ENCODE data around the gene AKAP1. TPM values are rescaled to one million over a fixed set of nuclear protein-coding genes. Genes with fewer than 3 reads are reported as not detected.
A peak's percentile ranks its signal among the peaks of the same experiment; 100 is the strongest.
"Not testable (repeated sequence)": the region's sequence is repeated elsewhere in the genome, so short reads cannot be mapped to it uniquely, and the experiment has no call there.

The AKAP1 gene
- total RNA-seq, 2 donors from 2014 or later = 128 to 139 TPM

GRCh38 chr17:57097832-57098421 lies 12.9 kb downstream of the AKAP1 start:
- Histone ChIP-seq H3K27ac (peak overlapping the region; percentile 5), H3K4me1 (peaks cover 3% of the 10 kb centered on the region), H3K9ac (ENCODE audit: low read depth in 2 of 2, low read length in 2 of 2) (no peak overlapping the region), H3K27me3 (no peaks in the 10 kb centered on the region), H3K9me3 (no peaks in the 10 kb centered on the region), H3K36me3 (no peaks in the 10 kb centered on the region), H3K4me3 (no peak overlapping the region)
- no peak for DNase-seq
- intact Hi-C loops (cut with DNase I) = no loop called here
- no peak for TF ChIP-seq CTCF (IDR thresholded peaks at IDR 0.05)

GRCh38 chr17:57099165-57099564 lies 14.1 kb downstream of the AKAP1 start:
- H3K9me3 ChIP-seq = no peaks in the 10 kb centered on the region
- no peaks in the 10 kb centered on the region for H3K36me3 ChIP-seq
- no peaks in the 10 kb centered on the region for H3K27me3 ChIP-seq
- no peak overlapping the region for H3K4me3 ChIP-seq
- peaks cover 3% of the 10 kb centered on the region for H3K4me1 ChIP-seq
- no peak overlapping the region for H3K27ac ChIP-seq
- peak overlapping the region in 1 of 2 donors; percentile 38 for H3K9ac ChIP-seq (ENCODE audit: low read depth in 2 of 2, low read length in 2 of 2)
- DNase-seq = no peak
- no peak for TF ChIP-seq CTCF (IDR thresholded peaks at IDR 0.05)
- intact Hi-C loops (cut with DNase I) = no loop called here

GRCh38 chr17:57102122-57102521 lies 17.1 kb downstream of the AKAP1 start:
- H3K36me3 ChIP-seq = no peaks in the 10 kb centered on the region
- H3K27me3 ChIP-seq = no peaks in the 10 kb centered on the region
- TF ChIP-seq CTCF (IDR thresholded peaks at IDR 0.05) = no peak
- H3K9me3 ChIP-seq = no peaks in the 10 kb centered on the region
- H3K9ac ChIP-seq (ENCODE audit: low read depth in 2 of 2, low read length in 2 of 2) = no peak overlapping the region
- H3K4me3 ChIP-seq = no peak overlapping the region
- no peaks in the 10 kb centered on the region for H3K4me1 ChIP-seq
- H3K27ac ChIP-seq = no peak overlapping the region
- DNase-seq = no peak
- intact Hi-C loops (cut with DNase I) = no loop called here

- DNase-seq; H3K4me3 ChIP-seq; intact Hi-C loops (cut with DNase I); H3K36me3 ChIP-seq; H3K27me3 ChIP-seq; H3K4me1 ChIP-seq; H3K27ac ChIP-seq; H3K9ac ChIP-seq (ENCODE audit: low read depth in 2 of 2, low read length in 2 of 2); H3K9me3 ChIP-seq: not testable (repeated sequence)
These were observed 17.6 kb downstream of the AKAP1 start for GRCh38 chr17:57102660-57103059.

GRCh38 chr17:57104461-57105175 lies 19.6 kb downstream of the AKAP1 start:
- peak overlapping the region in 1 of 2 donors; percentile 70 for H3K9ac ChIP-seq (ENCODE audit: low read depth in 2 of 2, low read length in 2 of 2)
- intact Hi-C loops (cut with DNase I) = no loop called here
- H3K9me3 ChIP-seq = no peaks in the 10 kb centered on the region
- H3K27ac ChIP-seq = no peak overlapping the region
- peaks cover 19% of the 10 kb centered on the region for H3K4me1 ChIP-seq
- H3K36me3 ChIP-seq = no peaks in the 10 kb centered on the region
- no peak overlapping the region for H3K4me3 ChIP-seq
- no peak for DNase-seq
- no peak for TF ChIP-seq CTCF (IDR thresholded peaks at IDR 0.05)
- H3K27me3 ChIP-seq = no peaks in the 10 kb centered on the region

GRCh38 chr17:57105591-57105990 lies 20.5 kb downstream of the AKAP1 start:
- no peak for DNase-seq
- Histone ChIP-seq H3K4me1 (peaks cover 19% of the 10 kb centered on the region), H3K9me3 (no peaks in the 10 kb centered on the region), H3K27me3 (no peaks in the 10 kb centered on the region), H3K36me3 (no peaks in the 10 kb centered on the region), H3K27ac (peak overlapping the region; percentile 35), H3K9ac (ENCODE audit: low read depth in 2 of 2, low read length in 2 of 2) (peak overlapping the region in 1 of 2 donors; percentile 70), H3K4me3 (no peak overlapping the region)
- intact Hi-C loops (cut with DNase I) = no loop called here
- no peak for TF ChIP-seq CTCF (IDR thresholded peaks at IDR 0.05)
